Measurements from ENCODE around the gene WWC2.

DNA sequence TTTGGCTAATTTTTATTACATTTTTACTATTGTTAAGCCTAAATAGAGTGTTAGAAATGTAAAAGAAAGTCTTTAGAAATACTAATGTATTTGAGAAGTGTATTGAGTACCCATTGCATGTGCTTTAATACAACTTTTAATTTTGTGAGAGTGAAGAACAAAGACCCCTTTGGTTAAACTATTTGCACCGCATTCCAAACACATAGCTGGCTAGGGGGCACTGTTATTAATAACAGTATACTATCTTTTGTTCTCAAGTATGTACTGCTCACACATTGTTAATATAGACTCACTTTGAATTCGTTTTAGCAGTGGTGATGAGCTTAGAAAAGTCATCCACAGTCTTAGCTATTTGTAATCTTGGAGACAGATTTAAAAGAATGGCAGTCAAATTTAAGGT lies 114.9 kb downstream of the WWC2 start:
- TF ChIP-seq, protein P1, sequence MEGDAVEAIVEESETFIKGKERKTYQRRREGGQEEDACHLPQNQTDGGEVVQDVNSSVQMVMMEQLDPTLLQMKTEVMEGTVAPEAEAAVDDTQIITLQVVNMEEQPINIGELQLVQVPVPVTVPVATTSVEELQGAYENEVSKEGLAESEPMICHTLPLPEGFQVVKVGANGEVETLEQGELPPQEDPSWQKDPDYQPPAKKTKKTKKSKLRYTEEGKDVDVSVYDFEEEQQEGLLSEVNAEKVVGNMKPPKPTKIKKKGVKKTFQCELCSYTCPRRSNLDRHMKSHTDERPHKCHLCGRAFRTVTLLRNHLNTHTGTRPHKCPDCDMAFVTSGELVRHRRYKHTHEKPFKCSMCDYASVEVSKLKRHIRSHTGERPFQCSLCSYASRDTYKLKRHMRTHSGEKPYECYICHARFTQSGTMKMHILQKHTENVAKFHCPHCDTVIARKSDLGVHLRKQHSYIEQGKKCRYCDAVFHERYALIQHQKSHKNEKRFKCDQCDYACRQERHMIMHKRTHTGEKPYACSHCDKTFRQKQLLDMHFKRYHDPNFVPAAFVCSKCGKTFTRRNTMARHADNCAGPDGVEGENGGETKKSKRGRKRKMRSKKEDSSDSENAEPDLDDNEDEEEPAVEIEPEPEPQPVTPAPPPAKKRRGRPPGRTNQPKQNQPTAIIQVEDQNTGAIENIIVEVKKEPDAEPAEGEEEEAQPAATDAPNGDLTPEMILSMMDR (IDR thresholded peaks at IDR 0.05; ENCODE audit: low read depth, low read length) = peak; percentile 18; the same call in 1 of the 2 replicates
- TF ChIP-seq EZH2phosphoT487 (IDR thresholded peaks at IDR 0.05; ENCODE audit: low read depth) = no peak
